HG02642 (cell line): ENCODE data around the gene ANKDD1A.
A peak's percentile ranks its signal among the peaks of the same experiment; 100 is the strongest.

ENCODE experiments used
- ATAC-seq: cut with Tn5 transposase; IDR thresholded peaks from one replicate; pipeline ENCODE4 v1.9.1; 2021; ENCODE audit warnings: mild to moderate bottlenecking; ENCODE audit not compliant: unreplicated experiment, poor library complexity

ANKDD1A gene

GRCh38 chr15:64894395-64895056 is 17.2 kb upstream of the ANKDD1A start:
- ATAC-seq, result peak; percentile 25

- no peak for ATAC-seq
Measured at GRCh38 chr15:64895285-64896065, 16.2 kb upstream of the ANKDD1A start.

DNA sequence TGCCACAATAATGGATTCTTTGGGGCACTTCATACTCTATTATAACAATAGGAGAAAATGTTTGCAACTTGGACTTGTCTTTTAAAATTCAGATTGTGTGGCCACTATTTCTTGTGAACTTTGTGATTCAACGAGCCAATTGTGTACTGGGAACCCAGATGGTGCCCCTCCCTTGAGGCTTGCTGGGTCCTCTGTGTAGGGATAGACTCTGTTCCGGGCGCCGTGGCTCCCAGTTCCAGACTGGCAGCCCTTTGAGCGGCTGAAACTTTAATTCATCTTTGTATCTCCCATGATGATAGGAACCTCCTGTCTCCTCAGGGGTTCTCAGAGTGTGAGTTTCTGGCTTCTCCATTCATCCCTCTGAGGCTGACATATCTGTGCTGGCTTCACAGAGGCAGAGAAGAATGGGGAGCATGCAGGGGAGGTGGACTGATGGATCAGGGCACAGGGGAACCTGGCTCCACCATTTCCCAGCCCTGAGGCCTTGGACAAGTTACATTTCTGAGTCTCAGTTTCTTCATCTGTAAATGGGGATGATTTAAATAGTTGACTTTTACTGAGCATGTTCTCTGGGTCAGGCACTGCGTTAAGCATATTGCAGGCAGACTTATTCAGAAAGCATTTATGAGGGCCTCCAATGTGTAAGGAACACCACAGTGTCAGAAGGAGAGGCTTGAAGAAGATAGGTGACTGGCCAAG is 15.2 kb upstream of the ANKDD1A start:
- ATAC-seq, result no peak

GRCh38 chr15:64897345-64897985 is 14.2 kb upstream of the ANKDD1A start:
- ATAC-seq, result no peak

- ATAC-seq, result no peak
Measured at GRCh38 chr15:64898406-64898805, 13.3 kb upstream of the ANKDD1A start.

DNA sequence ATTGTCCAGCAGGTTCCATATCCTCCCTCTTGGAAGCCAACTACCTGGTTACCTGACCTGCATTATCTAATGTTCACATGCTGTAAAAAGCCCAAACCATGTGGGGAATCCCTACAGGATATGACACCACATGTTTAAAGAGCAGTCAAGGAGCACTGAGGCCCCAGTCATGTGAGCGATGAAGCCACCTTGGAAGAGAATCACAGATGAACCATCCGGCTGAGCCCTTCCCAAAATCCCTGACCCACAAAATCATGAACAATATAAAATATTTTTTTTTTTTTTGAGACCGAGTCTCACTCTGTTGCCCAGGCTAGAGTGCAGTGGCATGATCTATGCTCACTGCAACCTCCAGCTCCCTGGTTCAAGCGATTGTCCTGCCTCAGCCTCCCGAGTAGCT is 10.6 kb upstream of the ANKDD1A start:
- ATAC-seq, result no peak

DNA sequence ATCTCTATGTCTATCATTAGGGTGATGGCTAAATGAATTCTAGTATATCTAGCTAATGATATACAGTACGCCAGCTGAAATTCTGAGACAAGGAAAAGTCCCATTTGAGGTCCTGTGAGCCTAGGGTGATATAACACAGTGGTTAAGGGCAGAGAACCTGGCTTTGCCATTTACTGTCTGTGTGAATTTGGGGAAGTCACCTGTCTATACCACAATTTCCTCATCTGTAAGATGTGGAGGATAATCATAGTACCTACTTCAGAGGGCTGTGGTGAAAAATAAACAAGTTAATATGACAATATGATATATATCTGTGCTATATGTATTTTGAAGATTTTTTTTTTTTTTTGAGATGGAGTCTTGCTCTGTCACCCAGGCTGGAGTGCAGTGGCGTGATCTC is 9.8 kb upstream of the ANKDD1A start:
- no peak for ATAC-seq

DNA sequence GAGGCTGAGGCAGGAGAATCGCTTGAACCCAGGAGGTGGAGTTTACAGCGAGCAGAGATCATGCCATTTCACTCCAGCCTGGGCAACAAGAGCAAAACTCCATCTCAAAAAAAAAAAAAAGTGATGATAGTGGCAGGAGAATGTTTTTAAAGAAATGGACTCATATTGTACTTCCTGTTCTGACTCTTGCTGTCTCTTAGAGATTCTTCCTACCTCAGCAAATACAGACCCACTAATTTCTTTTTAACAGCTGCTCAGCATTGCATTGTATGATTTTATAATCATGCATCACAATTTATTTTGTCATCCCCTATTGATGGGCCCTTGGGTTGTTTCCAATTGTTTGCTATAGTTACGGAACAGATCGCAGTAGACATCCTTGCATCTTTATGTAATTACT is 8.8 kb upstream of the ANKDD1A start:
- ATAC-seq, result no peak

GRCh38 chr15:64903326-64903950 is 8.3 kb upstream of the ANKDD1A start:
- no peak for ATAC-seq

GRCh38 chr15:64904189-64904588 is 7.5 kb upstream of the ANKDD1A start:
- ATAC-seq, result no peak

GRCh38 chr15:64905119-64905831 is 6.4 kb upstream of the ANKDD1A start:
- peak; percentile 74 for ATAC-seq

DNA sequence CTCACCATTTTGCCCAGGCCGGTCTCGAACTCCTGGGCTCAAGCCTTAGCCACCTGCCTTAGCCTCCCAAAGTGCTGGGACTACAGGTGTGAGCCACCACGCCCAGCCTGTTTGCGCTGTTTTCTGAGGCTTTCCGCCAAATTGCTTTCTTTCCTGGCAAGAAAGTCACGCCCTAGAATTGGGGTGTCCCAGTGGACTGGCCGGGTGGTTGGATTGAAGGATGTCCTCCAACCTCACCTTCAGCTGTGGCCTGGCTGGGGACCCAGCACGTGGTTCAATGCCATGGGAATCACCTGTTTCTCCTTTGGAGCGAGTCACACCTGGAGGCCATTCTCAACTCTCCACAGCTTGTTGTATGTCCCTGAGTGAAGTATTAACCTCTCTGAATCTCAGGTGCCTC is 5.8 kb upstream of the ANKDD1A start:
- ATAC-seq, result no peak

GRCh38 chr15:64906402-64906801 is 5.3 kb upstream of the ANKDD1A start:
- no peak for ATAC-seq

DNA sequence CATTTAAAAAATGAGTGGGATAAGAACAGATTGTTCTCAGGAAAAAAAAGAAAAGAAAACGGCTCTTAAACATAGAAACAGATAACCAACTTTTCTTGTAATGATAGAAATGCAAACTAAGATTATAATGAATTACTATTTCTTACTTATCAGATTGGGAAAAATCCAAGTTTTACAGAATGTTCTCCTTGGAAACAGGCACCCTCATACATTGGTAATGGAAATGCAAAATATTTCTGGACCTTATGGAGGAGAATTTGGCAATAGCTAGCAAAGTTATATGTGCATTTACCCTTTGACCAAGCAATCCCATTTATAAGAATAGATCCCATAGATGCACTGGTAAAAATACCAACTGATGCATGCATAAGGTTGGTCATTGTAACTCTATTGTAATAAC is 3.7 kb upstream of the ANKDD1A start:
- no peak for ATAC-seq

DNA sequence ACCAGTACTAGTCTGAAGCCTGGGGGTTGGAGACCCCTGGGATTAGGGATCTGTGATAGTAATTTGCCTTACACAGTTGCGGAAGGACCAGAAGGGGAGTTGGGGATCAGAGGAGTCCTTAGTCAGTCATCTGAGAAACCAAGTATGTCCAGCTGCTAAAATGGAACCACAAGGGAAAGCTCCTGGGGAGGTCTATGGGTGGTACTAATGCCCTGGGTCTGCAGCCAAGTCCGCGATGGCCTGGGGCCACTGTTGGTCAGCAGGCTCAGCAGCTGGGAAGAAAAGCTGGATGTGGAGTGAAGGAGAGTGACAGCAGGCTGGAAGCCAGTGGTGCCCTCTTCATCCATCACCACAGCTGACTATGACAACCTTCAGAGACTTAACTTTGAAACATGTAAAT is 2.2 kb upstream of the ANKDD1A start:
- ATAC-seq, result no peak

DNA sequence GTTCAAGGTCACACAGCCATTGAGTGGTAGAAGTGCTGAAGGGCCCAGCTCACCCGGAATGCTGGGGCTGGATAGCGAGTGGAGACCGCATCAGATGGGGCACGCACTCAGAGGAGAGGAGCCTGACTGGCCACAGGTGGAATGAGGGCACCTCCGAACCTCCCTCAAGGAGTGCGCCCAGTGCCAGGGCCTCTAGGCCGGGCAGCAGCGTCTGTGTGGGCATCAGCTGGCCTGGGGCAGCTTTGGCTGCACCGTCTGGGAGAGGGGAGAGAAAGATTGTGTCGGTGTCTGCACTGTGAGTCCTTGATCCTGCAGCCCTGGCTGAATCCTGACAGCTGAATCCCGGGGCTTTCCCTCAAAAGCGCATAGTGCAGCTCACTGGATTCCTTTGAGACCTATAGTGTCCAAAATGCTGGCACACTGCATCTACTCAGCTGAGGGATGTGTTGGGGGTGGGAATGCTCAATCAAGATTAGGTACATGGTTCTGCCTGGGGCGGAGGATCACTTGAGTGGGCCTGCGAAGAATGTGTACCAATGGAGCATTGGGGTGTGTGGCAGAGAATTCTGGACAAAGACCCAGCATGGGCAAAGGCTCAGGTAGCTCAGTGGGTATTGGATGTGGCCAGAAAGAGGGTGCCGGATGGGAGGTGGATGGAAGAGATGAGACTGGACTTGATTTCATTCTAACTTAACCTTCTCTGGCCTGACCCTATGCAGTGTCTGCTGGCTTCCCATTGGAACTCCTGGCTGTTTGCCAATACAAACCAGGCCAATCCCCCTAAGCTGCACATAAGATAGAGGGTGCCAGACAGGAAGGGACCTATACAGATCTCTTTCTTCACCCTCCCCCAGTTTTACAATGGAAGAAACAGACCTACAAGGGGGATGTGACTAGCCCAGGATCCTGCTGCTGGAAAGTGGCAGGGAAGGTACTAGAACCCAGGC is 950 bp downstream of the ANKDD1A start:
- no peak for ATAC-seq

- ATAC-seq, result no peak
Measured at GRCh38 chr15:64915518-64916227, 4.0 kb downstream of the ANKDD1A start.

- ATAC-seq, result no peak
Measured at GRCh38 chr15:64916365-64916764, 4.7 kb downstream of the ANKDD1A start.
